Natural killer cell (primary cell): ENCODE measurements around the gene F2RL3. TPM values are rescaled to one million over a fixed set of nuclear protein-coding genes. Genes with fewer than 3 reads are reported as not detected.

Source experiments
- ATAC-seq, 3 donors: fragments of 150-1000 bp in 2 of 3; fragments of 200-7000 bp in 1 of 3; cut with Tn5 transposase; 1 replicate in 1 of 3; 2 replicates in 2 of 3; pipeline ENCODE4 v1.10.0; 2021; ENCODE audit warnings: mild to moderate bottlenecking in 2 of 3, moderate library complexity in 2 of 3
- DNase-seq, 2 donors: peaks; one replicate each; pipeline versions ENCODE4 v3.0.0 to v3.0.0-alpha.2; 2013 to 2021; ENCODE audit warnings: mixed read lengths in 1 of 2
- H3K27ac ChIP-seq: one replicate; pipeline ENCODE4 v1.5.1; 2013; ENCODE audit warnings: mild to moderate bottlenecking, low read length
- H3K27me3 ChIP-seq: one replicate; pipeline ENCODE4 v1.6.1; 2013; ENCODE audit warnings: low read length; ENCODE audit not compliant: control insufficient read depth, insufficient read depth
- H3K36me3 ChIP-seq: one replicate; pipeline ENCODE4 v1.6.1; 2013; ENCODE audit warnings: low read length; ENCODE audit not compliant: control insufficient read depth, insufficient read depth
- H3K4me1 ChIP-seq: one replicate; pipeline ENCODE4 v1.6.1; 2013; ENCODE audit warnings: low read length; ENCODE audit not compliant: control insufficient read depth, insufficient read depth
- H3K4me3 ChIP-seq: one replicate; pipeline ENCODE4 v1.5.1; 2013; ENCODE audit warnings: low read length
- H3K9me3 ChIP-seq: one replicate; pipeline ENCODE4 v1.6.1; 2013; ENCODE audit warnings: low read length; ENCODE audit not compliant: control insufficient read depth, insufficient read depth
- H3K27ac Mint-ChIP-seq, 2 donors: one replicate each; pipeline ENCODE4 v1.8.0; 2022; ENCODE audit warnings: mild to moderate bottlenecking in 2 of 2, mixed read lengths in 2 of 2, moderate library complexity in 1 of 2
- H3K27me3 Mint-ChIP-seq, 2 donors: one replicate each; pipeline ENCODE4 v1.8.0; 2022; ENCODE audit warnings: low read depth in 2 of 2, mixed read lengths in 2 of 2
- H3K36me3 Mint-ChIP-seq: one replicate; pipeline ENCODE4 v1.8.0; 2022; ENCODE audit warnings: mixed read lengths
- H3K4me1 Mint-ChIP-seq, 2 donors: one replicate each; pipeline ENCODE4 v1.8.0; 2022; ENCODE audit warnings: mixed read lengths in 2 of 2
- H3K4me3 Mint-ChIP-seq: one replicate; pipeline ENCODE4 v1.8.0; 2022; ENCODE audit warnings: mild to moderate bottlenecking, moderate library complexity, mixed read lengths
- H3K9me3 Mint-ChIP-seq, 2 donors: one replicate each; pipeline ENCODE4 v1.8.0; 2022; ENCODE audit warnings: mixed read lengths in 2 of 2
- WGBS: methylation state at CpG from one replicate; pipeline ENCODE4 v1.1.7; 2013; ENCODE audit warnings: missing lambda C conversion rate; ENCODE audit not compliant: insufficient coverage; 5-methylcytosine and 5-hydroxymethylcytosine counted together
- intact Hi-C: fragments of 100-400 bp; cut with micrococcal nuclease; formaldehyde crosslinking; loops from one replicate; pipeline ENCODE4 v1.14.2; 2022
- total RNA-seq, 4 donors: library from RNA; stranded (reverse); fragments of 120-200 nt in 1 of 4; gene quantifications; one replicate each; pipeline versions ENCODE4 v1.2.3 to v1.2.4, GENCODE V29; 2013 to 2022
- TF ChIP-seq, protein P1 (sequence below): fragments of 200-600 bp; IDR thresholded peaks from one replicate; pipeline ENCODE4 v1.8.0; 2022; ENCODE audit warnings: antibody characterized with exemption

Gene F2RL3
- total RNA-seq, 3 donors from 2014 or later (not counting 1 experiment from before 2014, with no cell fraction given) = 0.24 to 0.39 (median 0.28) TPM

GRCh38 chr19:16883522-16883921 is 5.3 kb upstream of the F2RL3 start:
- no peak overlapping the region for H3K27ac Mint-ChIP-seq
- peaks cover 9 to 14% of the 10 kb centered on the region in 2 donors for H3K4me1 Mint-ChIP-seq
- H3K9me3 Mint-ChIP-seq = peaks cover 6 to 7% of the 10 kb centered on the region in 2 donors
- peaks cover 15% of the 10 kb centered on the region for H3K36me3 Mint-ChIP-seq
- H3K27me3 Mint-ChIP-seq = no peaks in the 10 kb centered on the region
- no peak for ATAC-seq
- intact Hi-C loops = no loop called here
- H3K4me3 ChIP-seq = no peak overlapping the region
- no peaks in the 10 kb centered on the region for H3K27me3 ChIP-seq
- TF ChIP-seq, protein P1, sequence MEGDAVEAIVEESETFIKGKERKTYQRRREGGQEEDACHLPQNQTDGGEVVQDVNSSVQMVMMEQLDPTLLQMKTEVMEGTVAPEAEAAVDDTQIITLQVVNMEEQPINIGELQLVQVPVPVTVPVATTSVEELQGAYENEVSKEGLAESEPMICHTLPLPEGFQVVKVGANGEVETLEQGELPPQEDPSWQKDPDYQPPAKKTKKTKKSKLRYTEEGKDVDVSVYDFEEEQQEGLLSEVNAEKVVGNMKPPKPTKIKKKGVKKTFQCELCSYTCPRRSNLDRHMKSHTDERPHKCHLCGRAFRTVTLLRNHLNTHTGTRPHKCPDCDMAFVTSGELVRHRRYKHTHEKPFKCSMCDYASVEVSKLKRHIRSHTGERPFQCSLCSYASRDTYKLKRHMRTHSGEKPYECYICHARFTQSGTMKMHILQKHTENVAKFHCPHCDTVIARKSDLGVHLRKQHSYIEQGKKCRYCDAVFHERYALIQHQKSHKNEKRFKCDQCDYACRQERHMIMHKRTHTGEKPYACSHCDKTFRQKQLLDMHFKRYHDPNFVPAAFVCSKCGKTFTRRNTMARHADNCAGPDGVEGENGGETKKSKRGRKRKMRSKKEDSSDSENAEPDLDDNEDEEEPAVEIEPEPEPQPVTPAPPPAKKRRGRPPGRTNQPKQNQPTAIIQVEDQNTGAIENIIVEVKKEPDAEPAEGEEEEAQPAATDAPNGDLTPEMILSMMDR = no peak
- WGBS = 48% methylated on average over 3 of the region's 3 CpGs
- no peak for DNase-seq
- H3K27ac ChIP-seq = no peak overlapping the region
- peaks cover 11% of the 10 kb centered on the region for H3K36me3 ChIP-seq
- peaks cover 30% of the 10 kb centered on the region for H3K9me3 ChIP-seq
- H3K4me1 ChIP-seq = peaks cover 26% of the 10 kb centered on the region
- H3K4me3 Mint-ChIP-seq = no peak overlapping the region

DNA sequence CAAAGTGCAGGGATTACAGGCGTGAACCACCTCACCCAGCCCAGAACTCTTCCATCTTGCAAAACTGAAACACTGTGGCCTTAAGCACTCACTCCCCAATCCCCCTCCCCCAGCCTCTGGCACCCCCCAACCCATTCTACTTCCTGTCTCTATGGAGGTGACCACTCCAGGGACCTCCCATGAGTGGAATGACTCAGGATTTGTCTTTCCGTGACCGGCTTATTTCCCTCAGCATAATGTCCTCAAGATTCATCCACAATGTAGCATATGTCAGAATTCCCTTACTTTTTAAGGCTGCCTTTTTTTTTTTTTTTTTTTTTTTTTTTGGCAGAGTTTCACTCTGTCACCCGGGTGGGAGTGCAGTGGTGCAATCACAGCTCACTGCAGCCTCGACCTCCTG is 3.6 kb upstream of the F2RL3 start:
- no peak overlapping the region for H3K4me3 ChIP-seq
- Mint-ChIP-seq H3K27ac (no peak overlapping the region), H3K36me3 (peaks cover 15% of the 10 kb centered on the region), H3K9me3 (peaks cover 6 to 7% of the 10 kb centered on the region in 2 donors), H3K4me3 (no peak overlapping the region), H3K4me1 (peaks cover 14 to 22% of the 10 kb centered on the region in 2 donors), H3K27me3 (no peaks in the 10 kb centered on the region)
- no peak overlapping the region for H3K27ac ChIP-seq
- TF ChIP-seq, protein P1 = no peak
- DNase-seq (no peak), ATAC-seq (no peak)
- H3K4me1 ChIP-seq = peaks cover 29% of the 10 kb centered on the region
- no peaks in the 10 kb centered on the region for H3K36me3 ChIP-seq
- peaks cover 30% of the 10 kb centered on the region for H3K9me3 ChIP-seq
- H3K27me3 ChIP-seq = no peaks in the 10 kb centered on the region
- intact Hi-C loops = no loop called here
- WGBS = 73% methylated on average over 5 of the region's 5 CpGs

- ATAC-seq (no peak), DNase-seq (no peak)
- H3K27me3 Mint-ChIP-seq = no peaks in the 10 kb centered on the region
- no peak overlapping the region for H3K4me3 Mint-ChIP-seq
- 84% methylated on average over 20 of the region's 20 CpGs for WGBS
- intact Hi-C loops = no loop called here
- Histone ChIP-seq H3K9me3 (peaks cover 23% of the 10 kb centered on the region), H3K27me3 (no peaks in the 10 kb centered on the region), H3K36me3 (no peaks in the 10 kb centered on the region), H3K4me3 (no peak overlapping the region), H3K27ac (no peak overlapping the region), H3K4me1 (peaks cover 29% of the 10 kb centered on the region)
- H3K27ac Mint-ChIP-seq = no peak overlapping the region
- H3K9me3 Mint-ChIP-seq = peaks cover 6 to 7% of the 10 kb centered on the region in 2 donors
- peaks cover 15% of the 10 kb centered on the region for H3K36me3 Mint-ChIP-seq
- H3K4me1 Mint-ChIP-seq = peaks cover 11 to 23% of the 10 kb centered on the region in 2 donors
- TF ChIP-seq, protein P1 = no peak
Measured at GRCh38 chr19:16886305-16886880, 2.4 kb upstream of the F2RL3 start.
